IMR-90 (cell line): ENCODE data around the gene COL25A1. TPM values are rescaled to one million over a fixed set of nuclear protein-coding genes. Genes with fewer than 3 reads are reported as not detected.

Source experiments
- ATAC-seq: fragments of 200-7000 bp; cut with Tn5 transposase; 2 replicates; pipeline ENCODE4 v1.9.1; 2020; ENCODE audit warnings: low read depth, mild to moderate bottlenecking, moderate library complexity
- BruUV-seq: library from RNA; stranded (reverse); fragments of 400-500 nt; replicated peaks from 2 replicates; lab custom pipeline; 2021; lab: Mats Ljungman, UMichigan
- CTCF ChIA-PET: fragments of 300-600 bp; formaldehyde crosslinking; extraction: SDS; loops from one replicate; lab custom pipeline; 2021; ENCODE audit warnings: antibody characterized with exemption; lab: Yijun Ruan, JAX
- POLR2A ChIA-PET: fragments of 300-600 bp; sonication (Branson Sonifier 250); formaldehyde crosslinking; loops from one replicate; lab custom pipeline; 2022; ENCODE audit warnings: antibody characterized with exemption; ENCODE audit not compliant: unreplicated experiment; lab: Charles Lee
- DNase-seq: peaks from one replicate; pipeline ENCODE4 v3.0.0; 2013
- H2AFZ ChIP-seq: replicated peaks from 2 replicates; pipeline ENCODE3; 2013; ENCODE audit warnings: low read length, mild to moderate bottlenecking; ENCODE audit not compliant: poor library complexity
- H2AK5ac ChIP-seq: 2 replicates; pipeline ENCODE4 v1.6.1; 2013; ENCODE audit warnings: low read depth, low read length, inconsistent platforms
- H2AK9ac ChIP-seq: replicated peaks from 2 replicates; pipeline ENCODE3; 2013; ENCODE audit warnings: mild to moderate bottlenecking, low read depth, low read length, moderate library complexity; ENCODE audit not compliant: poor library complexity
- H2BK120ac ChIP-seq: 2 replicates; pipeline ENCODE4 v1.6.1; 2013; ENCODE audit warnings: low read depth, low read length, inconsistent platforms
- H2BK15ac ChIP-seq: 3 replicates; pipeline ENCODE4 v1.6.1; 2013; ENCODE audit warnings: low read depth, low read length, inconsistent platforms
- H2BK20ac ChIP-seq: 2 replicates; pipeline ENCODE4 v1.6.1; 2013; ENCODE audit warnings: low read depth, mild to moderate bottlenecking, inconsistent platforms, low read length, moderate library complexity
- H2BK5ac ChIP-seq: 2 replicates; pipeline ENCODE4 v1.6.1; 2013; ENCODE audit warnings: mild to moderate bottlenecking, low read depth, low read length, inconsistent platforms; ENCODE audit not compliant: poor library complexity, severe bottlenecking
- H3K14ac ChIP-seq: replicated peaks from 2 replicates; pipeline ENCODE4 v1.6.1; 2013; ENCODE audit warnings: low read depth, low read length, inconsistent platforms
- H3K18ac ChIP-seq: 2 replicates; pipeline ENCODE4 v1.6.1; 2013; ENCODE audit warnings: low read depth, low read length, control low read depth
- H3K23ac ChIP-seq: 2 replicates; pipeline ENCODE4 v1.6.1; 2013; ENCODE audit warnings: low read depth, low read length, inconsistent platforms
- H3K27ac ChIP-seq: 2 replicates; pipeline ENCODE4 v1.5.1; 2013; ENCODE audit warnings: mild to moderate bottlenecking, control low read depth, low read length; ENCODE audit not compliant: insufficient read depth
- H3K27me3 ChIP-seq: 2 replicates; pipeline ENCODE4 v1.6.1; 2013; ENCODE audit warnings: low read length; ENCODE audit not compliant: control insufficient read depth, insufficient read depth
- H3K36me3 ChIP-seq: 2 replicates; pipeline ENCODE4 v1.6.1; 2013; ENCODE audit warnings: low read length, mixed read lengths; ENCODE audit not compliant: control insufficient read depth, insufficient read depth
- H3K4ac ChIP-seq: 2 replicates; pipeline ENCODE4 v1.6.1; 2013; ENCODE audit warnings: low read depth, low read length, inconsistent platforms
- H3K4me1 ChIP-seq: 2 replicates; pipeline ENCODE4 v1.6.1; 2013; ENCODE audit warnings: low read length, mixed read lengths; ENCODE audit not compliant: control insufficient read depth, insufficient read depth
- H3K4me2 ChIP-seq: 2 replicates; pipeline ENCODE4 v1.6.1; 2013; ENCODE audit warnings: low read depth, mild to moderate bottlenecking, control low read depth, low read length, moderate library complexity
- H3K4me3 ChIP-seq: 2 replicates; pipeline ENCODE4 v1.5.1; 2013; ENCODE audit warnings: low read depth, mild to moderate bottlenecking, control low read depth, low read length, moderate library complexity; ENCODE audit not compliant: insufficient read depth
- H3K56ac ChIP-seq: 2 replicates; pipeline ENCODE4 v1.6.1; 2013; ENCODE audit warnings: low read length, inconsistent platforms; ENCODE audit not compliant: insufficient read depth; ENCODE audit errors: extremely low read depth
- H3K79me1 ChIP-seq, 2 experiments: 2 replicates each; pipeline ENCODE4 v1.6.1; 2013; ENCODE audit warnings: low read length in 2 of 2, inconsistent platforms in 1 of 2, low read depth in 1 of 2
- H3K9ac ChIP-seq: 2 replicates; pipeline ENCODE4 v1.6.1; 2013; ENCODE audit warnings: low read depth, low read length, control low read depth
- H3K9me1 ChIP-seq: 2 replicates; pipeline ENCODE4 v1.6.1; 2013; ENCODE audit warnings: low read length, inconsistent platforms; ENCODE audit not compliant: insufficient read depth
- H3K9me3 ChIP-seq: 2 replicates; pipeline ENCODE4 v1.6.1; 2013; ENCODE audit warnings: low read length; ENCODE audit not compliant: control insufficient read depth, insufficient read depth
- H4K20me1 ChIP-seq: 2 replicates; pipeline ENCODE4 v1.6.1; 2013; ENCODE audit warnings: low read length, inconsistent platforms; ENCODE audit not compliant: insufficient read depth
- H4K5ac ChIP-seq: 2 replicates; pipeline ENCODE4 v1.6.1; 2013; ENCODE audit warnings: mild to moderate bottlenecking, low read depth, low read length, control low read depth
- H4K8ac ChIP-seq, 2 experiments: 2 replicates each; pipeline ENCODE4 v1.6.1; 2013; ENCODE audit warnings: low read depth in 2 of 2, low read length in 2 of 2, control low read depth in 1 of 2, inconsistent platforms in 1 of 2
- H4K91ac ChIP-seq: 2 replicates; pipeline ENCODE4 v1.6.1; 2013; ENCODE audit warnings: low read depth, low read length, inconsistent platforms; ENCODE audit not compliant: insufficient read depth
- CEBPB ChIP-seq: IDR thresholded peaks from 2 replicates; pipeline ENCODE4 v1.6.1; 2012; ENCODE audit warnings: low read depth, low read length, improper control_type of control experiment
- CHD1 ChIP-seq: IDR thresholded peaks from 2 replicates; pipeline ENCODE4 v1.6.1; 2012; ENCODE audit warnings: low read depth, low read length, improper control_type of control experiment
- ELK1 ChIP-seq: fragments of 150-350 bp; IDR thresholded peaks from 2 replicates; pipeline ENCODE4 v1.6.1; 2016; ENCODE audit warnings: low read depth, mild to moderate bottlenecking, low read length, moderate library complexity, borderline replicate concordance
- FOS ChIP-seq: fragments of 150-350 bp; IDR thresholded peaks from 2 replicates; pipeline ENCODE4 v1.6.1; 2016; ENCODE audit warnings: low read depth, low read length
- MAFK ChIP-seq: IDR thresholded peaks from 2 replicates; pipeline ENCODE4 v1.6.1; 2012; ENCODE audit warnings: low read depth, low read length, improper control_type of control experiment
- MAZ ChIP-seq: IDR thresholded peaks from 2 replicates; pipeline ENCODE4 v1.6.1; 2012; ENCODE audit warnings: low read depth, mild to moderate bottlenecking, low read length, improper control_type of control experiment, moderate library complexity, borderline replicate concordance
- MXI1 ChIP-seq: IDR thresholded peaks from 2 replicates; pipeline ENCODE4 v1.6.1; 2012; ENCODE audit warnings: low read depth, mild to moderate bottlenecking, low read length, moderate library complexity, borderline replicate concordance
- NFE2L2 ChIP-seq: fragments of 150-350 bp; IDR thresholded peaks from 2 replicates; pipeline ENCODE4 v1.6.1; 2016; ENCODE audit warnings: low read depth, mild to moderate bottlenecking, low read length
- POLR2A ChIP-seq: IDR thresholded peaks from 2 replicates; pipeline ENCODE4 v1.6.1; 2012; ENCODE audit warnings: mild to moderate bottlenecking, low read depth, low read length
- RCOR1 ChIP-seq: IDR thresholded peaks from 2 replicates; pipeline ENCODE4 v1.6.1; 2012; ENCODE audit warnings: mild to moderate bottlenecking, low read length, improper control_type of control experiment; ENCODE audit not compliant: insufficient replicate concordance
- RFX5 ChIP-seq: IDR thresholded peaks from 2 replicates; pipeline ENCODE4 v1.8.0; 2012; ENCODE audit warnings: low read depth, mild to moderate bottlenecking, low read length, moderate library complexity
- SMC3 ChIP-seq: fragments of 150-350 bp; IDR thresholded peaks from 2 replicates; pipeline ENCODE4 v1.6.1; 2016; ENCODE audit warnings: low read depth, mild to moderate bottlenecking, antibody characterized with exemption, low read length, moderate library complexity
- WGBS, 2 experiments: methylation state at CpG; one replicate each; pipeline versions ENCODE4 v1.1.5 to v1.1.7; 2013; ENCODE audit warnings: missing lambda C conversion rate in 2 of 2; ENCODE audit not compliant: insufficient read length in 1 of 2; ENCODE audit errors: extremely low coverage in 2 of 2; 5-methylcytosine and 5-hydroxymethylcytosine counted together
- dilution Hi-C: fragments of 300-500 bp; cut with HindIII; formaldehyde crosslinking; loops from one replicate; pipeline ENCODE4 v1.14.3; 2018; ENCODE audit warnings: low sequenced_read_pairs; ENCODE audit not compliant: unreplicated experiment
- in situ Hi-C: fragments of 300-500 bp; cut with MboI; formaldehyde crosslinking; loops from 3 replicates; pipeline ENCODE4 v1.14.3; 2019; ENCODE audit warnings: low sequenced_read_pairs, inconsistent platforms, mixed read lengths
- intact Hi-C: fragments of 100-400 bp; cut with micrococcal nuclease; formaldehyde crosslinking; loops from 2 replicates; pipeline ENCODE4 v1.10.0; 2022
- polyA plus RNA-seq, 3 experiments: library from polyadenylated mRNA; depleted of rRNA; stranded (reverse); fragments of >200 nt; gene quantifications; 2 replicates each; pipeline ENCODE4 v1.2.3, GENCODE V29; 2012; ENCODE audit warnings: low replicate concordance in 1 of 3
- total RNA-seq: library from RNA; depleted of rRNA; stranded (reverse); fragments of >200 nt; gene quantifications from 2 replicates; pipeline ENCODE4 v1.2.3, GENCODE V29; 2012

COL25A1 gene
- total and polyA plus RNA-seq, 2 of the 4 experiments (the other 2 are of a cell fraction), result under 0.01 to 0.05 TPM

DNA sequence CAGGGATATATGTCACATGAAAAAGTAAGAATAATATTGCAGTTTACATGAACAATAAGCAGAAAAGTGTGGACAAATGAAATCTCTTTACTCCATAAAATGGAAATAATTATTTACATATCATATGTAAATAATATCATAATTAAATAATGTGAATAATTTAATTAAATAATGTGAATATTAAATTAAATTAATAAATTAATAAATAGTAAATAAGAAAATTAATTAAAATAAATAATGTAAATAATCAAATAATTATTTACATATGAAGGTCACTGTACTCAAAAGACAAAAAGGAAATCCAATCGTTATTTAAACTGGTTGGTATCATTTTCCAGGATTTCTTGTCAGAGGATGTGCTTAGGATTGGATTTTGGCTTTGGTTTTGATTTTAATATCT lies 338.5 kb downstream of the COL25A1 start:
- Histone ChIP-seq H2AFZ (no peak overlapping the region), H3K9me1 (no peaks in the 10 kb centered on the region), H3K14ac (no peak overlapping the region), H3K4me3 (no peak overlapping the region), H3K18ac (no peak overlapping the region), H2AK9ac (no peak overlapping the region), H2BK20ac (no peak overlapping the region), H4K5ac (no peak overlapping the region), H3K79me1 (no peaks in the 10 kb centered on the region), H3K4me2 (no peak overlapping the region), H3K4ac (no peak overlapping the region), H4K20me1 (no peaks in the 10 kb centered on the region), H4K91ac (no peak overlapping the region), H2BK5ac (no peak overlapping the region), H3K56ac (no peak overlapping the region), H3K36me3 (no peaks in the 10 kb centered on the region), H2BK15ac (no peak overlapping the region), H2BK120ac (no peak overlapping the region), H3K9me3 (no peaks in the 10 kb centered on the region), H3K27ac (no peak overlapping the region), H3K4me1 (no peaks in the 10 kb centered on the region), H3K9ac (no peak overlapping the region), H3K23ac (no peak overlapping the region), H4K8ac (no peak overlapping the region), H3K27me3 (no peaks in the 10 kb centered on the region), H2AK5ac (no peak overlapping the region)
- no CpG with 5 or more reads among the region's 1 CpG for WGBS, 2 experiments
- intact Hi-C loops (no loop called here), dilution Hi-C loops (no loop called here), in situ Hi-C loops (no loop called here)
- TF ChIP-seq RFX5 (no peak), FOS (no peak), MAFK (no peak), CEBPB (no peak), NFE2L2 (no peak), RCOR1 (no peak), CHD1 (no peak), SMC3 (no peak), ELK1 (no peak), MXI1 (no peak), POLR2A (no peak), MAZ (no peak)
- ATAC-seq (no peak), DNase-seq (no peak)
- BruUV-seq, result no TSS peak
- ChIA-PET CTCF (no interaction called here), POLR2A (no interaction called here)
